Upper lobe of left lung (tissue), 6 donors: ENCODE results near the gene TCEAL9. TPM values are rescaled to one million over a fixed set of nuclear protein-coding genes. Genes with fewer than 3 reads are reported as not detected.
A peak's percentile ranks its signal among the peaks of the same experiment; 100 is the strongest.

Experiments
- ATAC-seq, 2 donors: fragments of 200-7000 bp; cut with Tn5 transposase; one replicate each; pipeline ENCODE4 v1.9.1; 2022; ENCODE audit warnings: mild to moderate bottlenecking in 2 of 2, moderate library complexity in 2 of 2; ENCODE audit not compliant: low FRiP score in 2 of 2
- DNase-seq, 2 donors: peaks; one replicate each; pipeline ENCODE4 v3.0.0-alpha.2; 2019 to 2020
- H3K27ac ChIP-seq, 4 donors: fragments of 200-600 bp; sonication (generic); one replicate each; pipeline ENCODE4 v1.5.1; 2016 to 2019
- H3K27me3 ChIP-seq, 4 donors: fragments of 200-600 bp; sonication (generic); one replicate each; pipeline ENCODE4 v1.5.1; 2017 to 2019
- H3K36me3 ChIP-seq, 4 donors: fragments of 200-600 bp; sonication (generic); one replicate each; pipeline ENCODE4 v1.5.1; 2016 to 2019
- H3K4me1 ChIP-seq, 4 donors: fragments of 200-600 bp; sonication (generic); one replicate each; pipeline ENCODE4 v1.5.1; 2018 to 2019
- H3K4me3 ChIP-seq, 4 donors: fragments of 200-600 bp; sonication (generic); one replicate each; pipeline ENCODE4 v1.5.1; 2017 to 2019; ENCODE audit warnings: mild to moderate bottlenecking in 2 of 4, moderate library complexity in 1 of 4
- H3K9me3 ChIP-seq, 4 donors: fragments of 200-600 bp; sonication (generic); one replicate each; pipeline ENCODE4 v1.5.1; 2018 to 2019
- EP300 ChIP-seq, 4 donors: sonication (generic); formaldehyde crosslinking; IDR thresholded peaks; one replicate each; pipeline ENCODE4 v1.5.1; 2017; ENCODE audit warnings: antibody characterized with exemption in 4 of 4, control low read depth in 2 of 4
- POLR2A ChIP-seq, 4 donors: fragments of 450-650 bp; IDR thresholded peaks; one replicate each; pipeline ENCODE4 v1.5.1; 2016 to 2017; ENCODE audit warnings: antibody characterized with exemption in 4 of 4, mild to moderate bottlenecking in 2 of 4
- POLR2AphosphoS5 ChIP-seq, 2 donors: sonication (generic); formaldehyde crosslinking; IDR thresholded peaks; one replicate each; pipeline ENCODE4 v1.5.1; 2017; ENCODE audit warnings: antibody characterized with exemption in 2 of 2
- WGBS, 2 donors: methylation state at CpG; one replicate each; pipeline ENCODE4 v1.1.5; 2017 to 2018; 5-methylcytosine and 5-hydroxymethylcytosine counted together
- total RNA-seq, 6 donors: library from RNA; depleted of rRNA in 4 of 6; stranded (reverse); fragments of >200 nt in 4 of 6; gene quantifications; one replicate each; pipeline versions ENCODE4 v1.1.0 to v1.2.1, GENCODE V29; 2016 to 2021
- TF ChIP-seq, protein P1 (sequence below), 6 experiments: fragments of 450-650 bp in 4 of 6; fragments of 200-600 bp in 2 of 6; sonication (generic) in 2 of 6; IDR thresholded peaks; one replicate each; pipeline ENCODE4 v1.5.1; 2016 to 2019; ENCODE audit warnings: antibody characterized with exemption in 6 of 6
- donor health status: DM: no; HTN: no; CAD: no; lungs with moderate emphysema.
- donor health status: DM: no; HTN: yes; CAD: no; lungs with severe emphysema.

Gene TCEAL9
- total RNA-seq, 6 donors from 2014 or later: 32.2 to 92.7 (median 36.4) TPM

- no peak overlapping the region for H3K4me3 ChIP-seq
- no peak for DNase-seq
- H3K36me3 ChIP-seq: no peaks in the 10 kb centered on the region
- H3K4me1 ChIP-seq: peaks cover 0 to 3% (median 0%) of the 10 kb centered on the region in 4 donors
- 37 to 73% methylated on average over 1 of the region's 1 CpG for WGBS, 2 donors
- H3K27ac ChIP-seq: no peak overlapping the region
- H3K27me3 ChIP-seq: no peaks in the 10 kb centered on the region
- no peak for ATAC-seq
- TF ChIP-seq, protein P1, sequence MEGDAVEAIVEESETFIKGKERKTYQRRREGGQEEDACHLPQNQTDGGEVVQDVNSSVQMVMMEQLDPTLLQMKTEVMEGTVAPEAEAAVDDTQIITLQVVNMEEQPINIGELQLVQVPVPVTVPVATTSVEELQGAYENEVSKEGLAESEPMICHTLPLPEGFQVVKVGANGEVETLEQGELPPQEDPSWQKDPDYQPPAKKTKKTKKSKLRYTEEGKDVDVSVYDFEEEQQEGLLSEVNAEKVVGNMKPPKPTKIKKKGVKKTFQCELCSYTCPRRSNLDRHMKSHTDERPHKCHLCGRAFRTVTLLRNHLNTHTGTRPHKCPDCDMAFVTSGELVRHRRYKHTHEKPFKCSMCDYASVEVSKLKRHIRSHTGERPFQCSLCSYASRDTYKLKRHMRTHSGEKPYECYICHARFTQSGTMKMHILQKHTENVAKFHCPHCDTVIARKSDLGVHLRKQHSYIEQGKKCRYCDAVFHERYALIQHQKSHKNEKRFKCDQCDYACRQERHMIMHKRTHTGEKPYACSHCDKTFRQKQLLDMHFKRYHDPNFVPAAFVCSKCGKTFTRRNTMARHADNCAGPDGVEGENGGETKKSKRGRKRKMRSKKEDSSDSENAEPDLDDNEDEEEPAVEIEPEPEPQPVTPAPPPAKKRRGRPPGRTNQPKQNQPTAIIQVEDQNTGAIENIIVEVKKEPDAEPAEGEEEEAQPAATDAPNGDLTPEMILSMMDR (IDR thresholded peaks at IDR 0.05): no peak
- TF ChIP-seq POLR2A (IDR thresholded peaks at IDR 0.05): no peak
- no peak for TF ChIP-seq POLR2AphosphoS5 (IDR thresholded peaks at IDR 0.05)
- no peak for TF ChIP-seq EP300 (IDR thresholded peaks at IDR 0.05)
- H3K9me3 ChIP-seq: no peaks in the 10 kb centered on the region
Observed at GRCh38 chrX:103400931-103401330, 44.6 kb downstream of the TCEAL9 start.

DNA sequence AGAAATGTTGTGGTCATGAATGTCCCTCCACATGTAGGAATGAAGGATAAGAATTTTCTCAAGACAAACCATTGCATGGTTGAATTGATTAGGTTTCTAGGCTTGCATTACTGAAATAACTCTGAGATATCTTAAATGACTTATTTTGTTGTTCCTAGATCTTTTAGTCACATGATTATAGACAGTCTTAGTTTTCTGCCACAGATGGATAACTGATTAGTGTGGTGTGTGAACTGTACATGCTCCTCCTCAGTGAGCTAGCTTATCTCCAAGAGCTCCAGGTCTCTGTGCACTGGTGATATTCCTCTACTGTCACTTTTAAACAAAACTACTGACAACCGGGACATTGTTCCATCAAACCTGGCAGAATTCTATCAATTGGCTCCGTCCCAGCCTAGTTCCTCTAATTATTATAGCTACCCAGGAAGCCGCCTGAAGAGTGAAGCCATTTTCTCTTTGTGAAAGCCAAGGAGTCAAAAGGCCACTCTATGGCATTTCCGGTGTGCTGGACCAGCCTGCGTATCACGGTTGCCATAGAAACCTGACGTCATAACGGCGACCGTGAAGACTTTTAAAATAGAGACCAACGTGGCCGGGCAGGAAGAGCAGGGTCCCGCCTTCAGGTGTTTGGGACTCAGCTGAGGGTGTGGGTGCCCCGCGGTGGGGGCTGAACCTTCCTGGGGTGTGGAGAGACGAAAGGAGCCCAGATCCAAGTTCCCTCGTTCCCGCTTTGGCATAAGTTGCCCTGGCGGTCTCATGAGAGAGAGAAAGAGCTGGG is 48.1 kb downstream of the TCEAL9 start:
- Histone ChIP-seq H3K27ac (peak overlapping the region; percentile 30 to 61 (median 36)), H3K36me3 (no peaks in the 10 kb centered on the region), H3K27me3 (no peaks in the 10 kb centered on the region), H3K9me3 (no peaks in the 10 kb centered on the region), H3K4me3 (peak overlapping the region in 3 of 4 donors; percentile 40 to 55 (median 49)), H3K4me1 (peaks cover 0 to 3% (median 0%) of the 10 kb centered on the region in 4 donors)
- 0 to 29% methylated on average over 2 to 19 of the region's 19 CpGs for WGBS, 2 donors
- TF ChIP-seq EP300 (IDR thresholded peaks at IDR 0.05): peak in 1 of 4 donors; percentile 36
- peak in 1 of 2 donors; percentile 75 for TF ChIP-seq POLR2AphosphoS5 (IDR thresholded peaks at IDR 0.05)
- TF ChIP-seq POLR2A (IDR thresholded peaks at IDR 0.05): peak in 1 of 4 donors; percentile 37
- TF ChIP-seq, protein P1 (IDR thresholded peaks at IDR 0.05): no peak
- DNase-seq: peak; percentile 33 to 75
- ATAC-seq: peak; percentile 71 to 85

GRCh38 chrX:103405009-103405333 is 48.7 kb downstream of the TCEAL9 start:
- H3K27ac ChIP-seq: peak overlapping the region; percentile 30 to 61 (median 36)
- H3K27me3 ChIP-seq: no peaks in the 10 kb centered on the region
- TF ChIP-seq POLR2A (IDR thresholded peaks at IDR 0.05): no peak
- TF ChIP-seq POLR2AphosphoS5 (IDR thresholded peaks at IDR 0.05): no peak
- TF ChIP-seq, protein P1 (IDR thresholded peaks at IDR 0.05): no peak
- TF ChIP-seq EP300 (IDR thresholded peaks at IDR 0.05): no peak
- no peak for DNase-seq
- peaks cover 0 to 3% (median 0%) of the 10 kb centered on the region in 4 donors for H3K4me1 ChIP-seq
- H3K36me3 ChIP-seq: no peaks in the 10 kb centered on the region
- H3K4me3 ChIP-seq: peak overlapping the region in 3 of 4 donors; percentile 40 to 55 (median 49)
- H3K9me3 ChIP-seq: no peaks in the 10 kb centered on the region
- 24% methylated on average over 7 of the region's 7 CpGs; no CpG with 5 or more reads in 1 of the 2 donors for WGBS, 2 donors
- ATAC-seq: peak in 1 of 2 donors; percentile 47

DNA sequence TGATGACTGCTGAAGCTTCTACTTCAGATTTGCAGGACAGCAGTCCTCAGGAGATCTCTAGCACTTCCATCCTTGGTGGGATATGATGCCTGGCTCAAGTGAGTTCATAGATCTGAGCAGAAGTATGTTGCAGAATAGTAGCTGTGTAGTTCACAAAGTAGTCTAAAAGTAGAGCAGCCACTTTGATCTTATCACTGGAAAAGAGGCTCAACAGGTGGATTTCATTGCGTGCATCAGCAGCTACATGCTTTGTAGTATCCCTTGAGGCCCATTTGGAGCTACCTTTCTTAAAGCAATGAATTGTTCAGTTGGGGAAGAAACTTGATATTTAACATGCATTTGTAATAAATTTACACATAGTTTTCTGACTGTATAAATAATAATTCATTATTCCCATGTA is 50.0 kb downstream of the TCEAL9 start:
- TF ChIP-seq POLR2A (IDR thresholded peaks at IDR 0.05): no peak
- no peak for TF ChIP-seq EP300 (IDR thresholded peaks at IDR 0.05)
- TF ChIP-seq, protein P1 (IDR thresholded peaks at IDR 0.05): no peak
- TF ChIP-seq POLR2AphosphoS5 (IDR thresholded peaks at IDR 0.05): no peak
- peaks cover 0 to 3% (median 0%) of the 10 kb centered on the region in 4 donors for H3K4me1 ChIP-seq
- 73 to 90% methylated on average over 1 of the region's 1 CpG for WGBS, 2 donors

More for the DNA sequence above, 50.0 kb downstream of the TCEAL9 start:
- Histone ChIP-seq H3K4me3 (no peak overlapping the region), H3K27me3 (no peaks in the 10 kb centered on the region), H3K27ac (no peak overlapping the region), H3K9me3 (no peaks in the 10 kb centered on the region), H3K36me3 (no peaks in the 10 kb centered on the region)
- ATAC-seq: no peak
- DNase-seq: no peak
